GM18520 (cell line): Measurements from ENCODE around the gene RARB.

Experiments
- ATAC-seq: cut with Tn5 transposase; IDR thresholded peaks from one replicate; pipeline ENCODE4 v1.9.1; 2021; ENCODE audit not compliant: unreplicated experiment

The RARB gene

GRCh38 chr3:25471081-25471768 lies 43.2 kb downstream of the RARB start:
- ATAC-seq, result no peak

- ATAC-seq, result no peak
Measured at GRCh38 chr3:25472153-25472552, 44.1 kb downstream of the RARB start.

GRCh38 chr3:25472731-25473130 lies 44.7 kb downstream of the RARB start:
- ATAC-seq, result no peak

- ATAC-seq, result no peak
Measured at GRCh38 chr3:25473246-25473645, 45.2 kb downstream of the RARB start.

GRCh38 chr3:25474052-25474451 lies 46.0 kb downstream of the RARB start:
- ATAC-seq, result no peak

- ATAC-seq, result no peak
Measured at GRCh38 chr3:25476639-25477038, 48.6 kb downstream of the RARB start.

- ATAC-seq, result no peak
Measured at GRCh38 chr3:25478211-25478757, 50.2 kb downstream of the RARB start.

GRCh38 chr3:25478964-25479726 lies 51.1 kb downstream of the RARB start:
- no peak for ATAC-seq

GRCh38 chr3:25479727-25480010 lies 51.6 kb downstream of the RARB start:
- ATAC-seq, result no peak

GRCh38 chr3:25480811-25481210 lies 52.7 kb downstream of the RARB start:
- ATAC-seq, result no peak

- no peak for ATAC-seq
Measured at GRCh38 chr3:25481386-25481785, 53.3 kb downstream of the RARB start.

GRCh38 chr3:25483456-25483855 lies 55.4 kb downstream of the RARB start:
- no peak for ATAC-seq

GRCh38 chr3:25485673-25486072 lies 57.6 kb downstream of the RARB start:
- ATAC-seq, result no peak

- ATAC-seq, result no peak
Measured at GRCh38 chr3:25486932-25487331, 58.9 kb downstream of the RARB start.

- ATAC-seq, result no peak
Measured at GRCh38 chr3:25489858-25490593, 62.0 kb downstream of the RARB start.

- no peak for ATAC-seq
Measured at GRCh38 chr3:25493246-25493645, 65.2 kb downstream of the RARB start.

GRCh38 chr3:25493786-25494185 lies 65.7 kb downstream of the RARB start:
- no peak for ATAC-seq

- no peak for ATAC-seq
Measured at GRCh38 chr3:25495304-25495703, 67.2 kb downstream of the RARB start.

- no peak for ATAC-seq
Measured at GRCh38 chr3:25495726-25496253, 67.7 kb downstream of the RARB start.

GRCh38 chr3:25497096-25497495 lies 69.0 kb downstream of the RARB start:
- no peak for ATAC-seq

- ATAC-seq, result no peak
Measured at GRCh38 chr3:25500706-25501210, 72.7 kb downstream of the RARB start.
